Measurements from ENCODE around the gene EEF1AKMT3. TPM values are rescaled to one million over a fixed set of nuclear protein-coding genes. Genes with fewer than 3 reads are reported as not detected.

EEF1AKMT3 gene
- total RNA-seq, 5 donors from 2014 or later (not counting 1 experiment from before 2014, with no cell fraction given): 2.4 to 5.1 (median 3.4) TPM

GRCh38 chr12:57761391-57761998 lies 10.9 kb upstream of the EEF1AKMT3 start:
- peaks cover 40 to 54% (median 47%) of the 10 kb centered on the region in 3 donors for H3K4me1 Mint-ChIP-seq
- WGBS (ENCODE audit: insufficient coverage): 88% methylated on average over 1 of the region's 4 CpGs
- no peak overlapping the region for H3K27ac ChIP-seq (ENCODE audit: low read length)
- peaks cover 7 to 20% of the 10 kb centered on the region in 2 donors for H3K36me3 ChIP-seq (ENCODE audit: control insufficient read depth in 2 of 2, extremely low read depth in 1 of 2, insufficient read depth in 1 of 2, low read length in 1 of 2)
- peaks cover 10 to 26% of the 10 kb centered on the region in 2 experiments for H3K27me3 ChIP-seq (replicated peaks in 1 of 2; ENCODE audit: control insufficient read depth in 2 of 2, extremely low read depth in 1 of 2, insufficient read depth in 2 of 2, low read length in 1 of 2)
- no peak overlapping the region for H3K4me3 Mint-ChIP-seq
- H3K36me3 Mint-ChIP-seq: peaks cover 15% of the 10 kb centered on the region
- H3K27ac Mint-ChIP-seq: no peak overlapping the region
- H3K9me3 Mint-ChIP-seq: no peaks in the 10 kb centered on the region
- ChIA-PET CTCF (interaction anchor here (0.6 to 1.3 kb wide), 4 partner anchors 13 to 142 kb away, joined by 3 to 5 read pairs (median 3); partner anchors contain the start of gene TSPAN31 (in 1 of the 2)), POLR2A (no interaction called here)
- no peaks in the 10 kb centered on the region for H3K9me3 ChIP-seq
- peaks cover 13 to 28% of the 10 kb centered on the region in 2 donors for H3K27me3 Mint-ChIP-seq
- no peak for ATAC-seq (replicated peaks in 1 of 4)
- H3K4me1 ChIP-seq (ENCODE audit: control insufficient read depth in 1 of 2, extremely low read depth in 1 of 2, insufficient read depth in 2 of 2, low read length in 2 of 2): peaks cover 9 to 37% of the 10 kb centered on the region in 2 experiments
- H3K4me3 ChIP-seq (ENCODE audit: control insufficient read depth in 1 of 2, extremely low read depth in 1 of 2, low read length in 1 of 2): no peak overlapping the region
- no peak for DNase-seq

- H3K4me1 Mint-ChIP-seq: peaks cover 38 to 53% (median 43%) of the 10 kb centered on the region in 3 donors
- H3K4me3 Mint-ChIP-seq: no peak overlapping the region
- WGBS (ENCODE audit: insufficient coverage): 86% methylated on average over 1 of the region's 2 CpGs
These were observed 10.0 kb upstream of the EEF1AKMT3 start for GRCh38 chr12:57762463-57762862.

GRCh38 chr12:57763881-57764661 lies 8.3 kb upstream of the EEF1AKMT3 start:
- no peak overlapping the region for H3K27ac ChIP-seq (ENCODE audit: low read length)
- POLR2A ChIA-PET: no interaction called here

More at GRCh38 chr12:57762463-57762862, 10.0 kb upstream of the EEF1AKMT3 start:
- DNase-seq (no peak), ATAC-seq (replicated peaks in 1 of 4) (no peak)
- POLR2A ChIA-PET: no interaction called here
- Histone ChIP-seq H3K27me3 (replicated peaks in 1 of 2; ENCODE audit: control insufficient read depth in 2 of 2, extremely low read depth in 1 of 2, insufficient read depth in 2 of 2, low read length in 1 of 2) (peaks cover 19 to 35% of the 10 kb centered on the region in 2 experiments), H3K9me3 (no peaks in the 10 kb centered on the region), H3K27ac (ENCODE audit: low read length) (no peak overlapping the region), H3K36me3 (ENCODE audit: control insufficient read depth in 2 of 2, extremely low read depth in 1 of 2, insufficient read depth in 1 of 2, low read length in 1 of 2) (peaks cover 7 to 20% of the 10 kb centered on the region in 2 donors), H3K4me1 (ENCODE audit: control insufficient read depth in 1 of 2, extremely low read depth in 1 of 2, insufficient read depth in 2 of 2, low read length in 2 of 2) (peaks cover 9 to 35% of the 10 kb centered on the region in 2 experiments), H3K4me3 (ENCODE audit: control insufficient read depth in 1 of 2, extremely low read depth in 1 of 2, low read length in 1 of 2) (no peak overlapping the region)
- CTCF ChIA-PET: interaction anchor here (1.2 to 1.6 kb wide), 3 partner anchors 19 to 141 kb away, joined by 3 read pairs; no protein-coding TSS in a partner anchor
- Mint-ChIP-seq H3K36me3 (peaks cover 12% of the 10 kb centered on the region), H3K27me3 (peaks cover 16 to 35% of the 10 kb centered on the region in 2 donors), H3K27ac (no peak overlapping the region), H3K9me3 (no peaks in the 10 kb centered on the region)

GRCh38 chr12:57764662-57765002 lies 7.8 kb upstream of the EEF1AKMT3 start:
- peaks cover 16 to 36% of the 10 kb centered on the region in 2 donors for H3K27me3 Mint-ChIP-seq
- no peaks in the 10 kb centered on the region for H3K9me3 Mint-ChIP-seq
- H3K4me3 Mint-ChIP-seq: peak overlapping the region; percentile 79 to 86 (median 84)
- 22% methylated on average over 15 of the region's 17 CpGs for WGBS (ENCODE audit: insufficient coverage)
- H3K4me1 Mint-ChIP-seq: peaks cover 28 to 40% (median 30%) of the 10 kb centered on the region in 3 donors
- no peak overlapping the region for H3K27ac Mint-ChIP-seq
- peaks cover 19 to 35% of the 10 kb centered on the region in 2 experiments for H3K27me3 ChIP-seq (replicated peaks in 1 of 2; ENCODE audit: control insufficient read depth in 2 of 2, extremely low read depth in 1 of 2, insufficient read depth in 2 of 2, low read length in 1 of 2)
- peaks cover 3 to 6% of the 10 kb centered on the region in 2 donors for H3K36me3 ChIP-seq (ENCODE audit: control insufficient read depth in 2 of 2, extremely low read depth in 1 of 2, insufficient read depth in 1 of 2, low read length in 1 of 2)
- ATAC-seq (replicated peaks in 1 of 4) (peak; percentile 4 to 25 (median 14)), DNase-seq (no peak)
- peaks cover 9 to 29% of the 10 kb centered on the region in 2 experiments for H3K4me1 ChIP-seq (ENCODE audit: control insufficient read depth in 1 of 2, extremely low read depth in 1 of 2, insufficient read depth in 2 of 2, low read length in 2 of 2)
- H3K27ac ChIP-seq (ENCODE audit: low read length): no peak overlapping the region
- H3K4me3 ChIP-seq (ENCODE audit: control insufficient read depth in 1 of 2, extremely low read depth in 1 of 2, low read length in 1 of 2): peak overlapping the region; percentile 65 to 68
- H3K9me3 ChIP-seq: no peaks in the 10 kb centered on the region
- H3K36me3 Mint-ChIP-seq: peaks cover 8% of the 10 kb centered on the region
- CTCF ChIA-PET: interaction anchor here (0.5 to 1.2 kb wide), 4 partner anchors 9 to 167 kb away, joined by 5 to 9 read pairs (median 8); partner anchors contain the start of gene MARCHF9 (in 1 of the 2)
- POLR2A ChIA-PET: no interaction called here

More at GRCh38 chr12:57763881-57764661, 8.3 kb upstream of the EEF1AKMT3 start:
- Mint-ChIP-seq H3K27ac (peak overlapping the region in 1 of 2 donors; percentile 19), H3K9me3 (no peaks in the 10 kb centered on the region), H3K36me3 (peaks cover 11% of the 10 kb centered on the region), H3K27me3 (peaks cover 16 to 36% of the 10 kb centered on the region in 2 donors), H3K4me3 (peak overlapping the region; percentile 79 to 86 (median 84)), H3K4me1 (peaks cover 33 to 45% (median 36%) of the 10 kb centered on the region in 3 donors)
- CTCF ChIA-PET: interaction anchor here (0.5 to 1.6 kb wide), 4 partner anchors 8 to 47 kb away, joined by 3 to 9 read pairs (median 6); partner anchors contain the start of gene MARCHF9 (in 1 of the 2)
- DNase-seq (no peak), ATAC-seq (replicated peaks in 1 of 4) (no peak)
- peaks cover 19 to 35% of the 10 kb centered on the region in 2 experiments for H3K27me3 ChIP-seq (replicated peaks in 1 of 2; ENCODE audit: control insufficient read depth in 2 of 2, extremely low read depth in 1 of 2, insufficient read depth in 2 of 2, low read length in 1 of 2)
- peaks cover 9 to 33% of the 10 kb centered on the region in 2 experiments for H3K4me1 ChIP-seq (ENCODE audit: control insufficient read depth in 1 of 2, extremely low read depth in 1 of 2, insufficient read depth in 2 of 2, low read length in 2 of 2)
- H3K36me3 ChIP-seq (ENCODE audit: control insufficient read depth in 2 of 2, extremely low read depth in 1 of 2, insufficient read depth in 1 of 2, low read length in 1 of 2): peaks cover 1 to 5% of the 10 kb centered on the region in 2 donors
- peak overlapping the region in 1 of 2 donors; percentile 65 for H3K4me3 ChIP-seq (ENCODE audit: control insufficient read depth in 1 of 2, extremely low read depth in 1 of 2, low read length in 1 of 2)
- H3K9me3 ChIP-seq: no peaks in the 10 kb centered on the region
- 89% methylated on average over 5 of the region's 6 CpGs for WGBS (ENCODE audit: insufficient coverage)

- H3K4me1 ChIP-seq (ENCODE audit: control insufficient read depth in 1 of 2, extremely low read depth in 1 of 2, insufficient read depth in 2 of 2, low read length in 2 of 2): peaks cover 9 to 29% of the 10 kb centered on the region in 2 experiments
- peaks cover 3 to 6% of the 10 kb centered on the region in 2 donors for H3K36me3 ChIP-seq (ENCODE audit: control insufficient read depth in 2 of 2, extremely low read depth in 1 of 2, insufficient read depth in 1 of 2, low read length in 1 of 2)
- Mint-ChIP-seq H3K9me3 (no peaks in the 10 kb centered on the region), H3K27me3 (peaks cover 16 to 36% of the 10 kb centered on the region in 2 donors), H3K27ac (peak overlapping the region in 1 of 2 donors; percentile 15), H3K4me1 (peaks cover 23 to 35% (median 25%) of the 10 kb centered on the region in 3 donors), H3K36me3 (peaks cover 7% of the 10 kb centered on the region), H3K4me3 (peak overlapping the region; percentile 79 to 86 (median 84))
- H3K27me3 ChIP-seq (replicated peaks in 1 of 2; ENCODE audit: control insufficient read depth in 2 of 2, extremely low read depth in 1 of 2, insufficient read depth in 2 of 2, low read length in 1 of 2): peaks cover 19 to 35% of the 10 kb centered on the region in 2 experiments
- WGBS (ENCODE audit: insufficient coverage): 3% methylated on average over 50 of the region's 60 CpGs
- ChIA-PET CTCF (interaction anchor here (0.5 to 1.2 kb wide), 4 partner anchors 10 to 167 kb away, joined by 5 to 9 read pairs (median 8); partner anchors contain the start of gene MARCHF9 (in 1 of the 2)), POLR2A (no interaction called here)
- DNase-seq (peak in 16 of 35 experiments; percentile 33 to 69 (median 47)), ATAC-seq (replicated peaks in 1 of 4) (peak; percentile 80 to 83 (median 82))
- H3K4me3 ChIP-seq (ENCODE audit: control insufficient read depth in 1 of 2, extremely low read depth in 1 of 2, low read length in 1 of 2): peak overlapping the region; percentile 65 to 68
- H3K27ac ChIP-seq (ENCODE audit: low read length): no peak overlapping the region
- H3K9me3 ChIP-seq: no peaks in the 10 kb centered on the region
These were observed 7.3 kb upstream of the EEF1AKMT3 start for GRCh38 chr12:57765003-57765697.

Data from T-cell (primary cell).